HPDE6-E6E7 (cell line): ENCODE results near the gene VPS54.
"Not testable (repeated sequence)": the region's sequence is repeated elsewhere in the genome, so short reads cannot be mapped to it uniquely, and the experiment has no call there.

Source experiments
- DNase-seq: peaks from one replicate; pipeline ENCODE4 v3.0.0; 2011; ENCODE audit warnings: missing footprints; ENCODE audit errors: extremely low spot score

Gene VPS54

DNA sequence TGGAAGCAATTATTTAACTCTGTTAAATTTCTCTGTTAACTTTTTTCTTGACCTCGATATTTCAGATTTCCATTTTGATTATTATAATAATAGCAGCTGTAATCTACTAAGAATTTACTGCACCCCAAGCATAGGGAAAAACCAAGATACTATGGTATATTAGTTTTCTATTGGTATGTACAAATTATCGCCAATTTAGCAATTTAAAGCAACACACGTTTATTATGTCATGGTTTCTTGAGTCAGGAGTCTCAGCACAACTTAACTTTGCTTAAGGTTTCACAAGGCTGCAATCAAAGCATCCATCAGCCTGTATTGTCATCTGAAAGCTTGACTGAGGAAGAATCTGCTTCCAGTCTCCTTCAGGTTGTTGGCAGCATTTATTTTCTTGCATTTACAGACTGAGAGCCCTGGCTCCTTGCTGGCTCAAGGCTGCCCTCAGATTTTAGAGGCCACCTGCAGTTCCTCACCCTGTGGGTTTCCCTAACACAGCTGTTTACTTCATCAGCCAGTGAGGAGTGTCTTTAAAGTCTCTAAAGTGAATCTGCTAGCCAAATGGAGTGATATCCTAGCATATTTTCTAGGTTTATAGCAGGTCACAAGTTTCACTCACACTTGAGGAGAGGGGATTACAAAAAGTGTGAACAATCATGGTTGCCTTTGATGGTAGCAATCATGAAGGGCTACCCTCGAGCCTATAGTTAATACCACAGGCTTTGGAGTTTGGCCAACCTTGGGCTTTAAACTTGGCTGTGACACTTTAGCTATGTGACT lies 4.4 kb upstream of the VPS54 start:
- no peak for DNase-seq

DNA sequence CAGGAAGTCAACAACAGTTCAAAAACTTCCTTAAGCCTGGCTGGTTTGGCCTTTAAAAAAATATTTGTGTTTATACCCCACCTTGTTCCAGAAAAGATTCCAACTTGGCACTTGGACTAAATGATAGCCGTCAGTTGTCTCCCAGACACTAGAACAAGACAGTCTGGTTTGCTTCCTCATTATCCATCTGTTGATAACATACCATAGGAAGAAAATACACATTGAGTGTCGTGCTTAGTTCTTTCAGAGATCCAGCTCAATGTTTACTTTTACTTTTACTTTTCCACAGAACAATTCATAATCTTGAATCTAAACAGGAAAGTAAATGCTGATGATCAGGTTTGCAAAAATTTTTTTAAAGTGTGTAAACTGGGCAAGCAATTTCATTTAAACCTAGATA lies 2.4 kb upstream of the VPS54 start:
- no peak for DNase-seq

DNA sequence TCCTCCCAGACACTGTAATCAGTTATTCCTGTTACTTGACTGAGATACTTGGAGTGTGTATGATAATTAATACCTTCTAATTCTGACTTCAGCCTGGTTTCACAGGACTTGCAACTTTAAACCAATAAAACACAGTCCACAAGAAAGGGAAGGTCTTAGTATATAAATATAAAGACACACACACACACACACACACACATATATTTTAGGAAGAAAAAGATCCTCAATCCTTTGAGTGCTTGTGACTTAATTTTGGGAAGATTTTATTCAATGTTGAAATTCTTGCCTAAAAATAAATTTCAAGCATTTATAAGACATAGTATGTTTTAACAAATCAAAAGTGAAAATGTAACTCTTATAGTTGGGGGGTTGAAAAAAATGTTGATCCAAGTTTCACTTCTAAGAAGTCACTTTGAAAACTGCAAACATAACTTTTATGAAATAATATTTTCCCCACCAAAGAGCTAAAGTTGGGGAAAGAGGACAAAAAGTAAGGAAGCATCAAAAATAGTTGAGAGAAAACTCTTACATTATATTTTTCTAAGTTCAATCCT lies 824 bp upstream of the VPS54 start:
- DNase-seq = no peak

DNA sequence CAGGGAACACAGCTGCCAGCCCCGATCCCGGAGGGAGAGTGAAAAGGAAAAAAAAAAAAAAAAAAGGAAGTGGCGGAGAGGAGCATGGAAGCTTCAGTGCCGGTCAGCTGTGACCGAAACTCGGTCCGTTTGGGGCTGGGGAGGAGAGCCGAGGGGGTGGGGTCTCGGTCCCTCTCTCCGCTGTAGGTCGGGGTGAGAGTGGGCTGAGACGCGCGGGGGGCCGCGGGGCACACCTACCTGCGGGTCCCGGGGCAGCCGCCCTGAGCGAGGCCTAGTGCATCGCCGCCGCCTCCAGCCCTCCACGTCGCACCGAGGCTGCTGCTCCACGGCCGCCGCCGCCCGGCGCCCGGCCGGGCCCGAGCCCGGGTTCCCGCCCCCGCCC lies 536 bp downstream of the VPS54 start:
- DNase-seq = peak; percentile 12

DNA sequence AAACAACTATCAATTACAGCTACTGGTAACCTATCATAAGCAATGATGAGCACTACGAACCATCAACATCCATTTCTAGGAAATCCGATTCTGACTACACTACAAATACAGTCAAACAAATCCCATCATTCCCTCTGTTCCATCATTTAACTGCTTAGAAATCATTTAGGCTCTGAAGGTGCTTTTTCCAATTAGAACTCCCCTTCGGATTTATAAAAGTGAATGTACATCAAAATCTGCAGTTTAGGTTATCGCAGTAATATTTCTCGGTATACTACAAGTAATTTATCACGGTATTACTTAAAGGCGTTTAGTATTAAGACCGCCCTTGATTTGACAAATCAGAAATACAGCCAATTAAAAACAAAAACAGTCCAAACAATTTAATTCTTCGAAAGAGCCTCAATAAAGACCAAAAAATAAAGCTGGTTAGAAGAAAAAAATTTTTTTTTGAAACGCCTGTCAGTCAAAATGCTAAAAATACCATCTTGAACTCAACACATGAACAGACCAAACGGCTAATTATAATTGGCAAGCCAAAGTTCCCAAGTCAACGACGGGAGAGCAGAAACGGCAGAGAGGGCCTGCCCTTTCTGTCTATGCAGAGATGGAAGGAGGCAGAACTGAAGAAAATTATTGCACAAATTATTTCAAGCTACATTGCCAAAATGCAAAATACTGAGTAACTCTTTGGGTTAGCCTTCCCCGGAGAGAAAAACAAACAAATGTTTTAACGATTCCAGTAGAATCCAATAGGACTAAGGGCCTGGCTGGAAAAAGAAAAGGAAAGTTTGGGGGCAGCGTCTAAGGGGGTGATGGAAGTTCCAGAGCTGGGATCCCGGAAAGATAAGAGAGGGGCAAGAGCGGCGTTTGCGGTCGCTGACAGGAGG lies 1.2 kb downstream of the VPS54 start:
- no peak for DNase-seq

DNA sequence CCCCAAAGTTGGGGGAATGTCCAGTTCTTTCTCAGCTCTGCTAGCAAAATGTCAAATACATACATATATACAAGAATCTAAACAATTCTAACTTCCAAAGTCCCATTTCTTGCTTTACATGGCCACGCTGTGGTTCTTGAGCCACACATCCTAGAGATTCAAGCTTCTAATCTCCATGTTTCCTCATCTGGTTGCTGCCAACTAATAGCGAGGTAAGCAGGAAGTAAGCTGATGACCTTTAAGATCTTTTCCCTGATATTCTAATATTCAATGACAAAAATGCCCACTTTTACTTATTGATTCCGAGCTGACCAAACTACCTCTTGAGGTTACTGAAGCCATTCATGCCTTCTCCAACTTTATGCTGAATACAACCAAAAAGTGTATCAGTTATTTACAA lies 3.3 kb downstream of the VPS54 start:
- no peak for DNase-seq

DNA sequence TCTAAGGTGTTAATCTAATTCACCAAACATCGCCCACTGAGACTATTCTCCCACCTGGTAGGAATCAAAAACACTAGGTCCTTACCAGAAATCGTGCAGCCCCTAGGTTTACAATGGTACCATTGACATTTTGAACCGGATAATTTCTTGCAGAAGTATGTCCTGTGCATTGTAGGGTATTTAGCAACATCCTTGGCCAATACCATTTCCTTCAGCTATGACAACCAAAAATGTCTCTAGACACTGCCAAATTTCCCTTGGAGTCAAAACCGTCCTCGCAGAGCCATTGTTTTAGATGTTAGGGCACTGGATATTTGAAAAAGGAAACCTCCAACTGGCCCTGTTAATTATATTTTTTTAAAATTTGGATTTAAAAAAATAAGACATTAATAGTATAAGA lies 3.8 kb downstream of the VPS54 start:
- no peak for DNase-seq

DNA sequence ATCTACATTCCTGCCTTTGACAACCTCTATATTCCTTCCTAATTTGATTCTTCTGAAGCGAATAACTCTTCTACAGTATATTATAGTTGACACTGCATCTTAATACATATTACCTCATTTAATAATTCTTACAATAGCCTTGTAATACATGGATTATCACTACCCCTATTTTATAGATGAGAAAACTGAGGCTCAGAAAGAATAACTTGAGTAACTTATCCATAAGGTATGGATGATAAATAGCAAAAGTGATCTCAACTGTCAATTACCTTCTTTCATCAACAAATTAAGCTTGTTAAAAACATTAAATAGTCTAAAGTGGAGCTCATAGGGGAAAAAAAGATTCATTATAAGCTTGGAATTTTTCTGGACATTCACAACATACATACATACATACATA lies 4.6 kb downstream of the VPS54 start:
- no peak for DNase-seq

DNA sequence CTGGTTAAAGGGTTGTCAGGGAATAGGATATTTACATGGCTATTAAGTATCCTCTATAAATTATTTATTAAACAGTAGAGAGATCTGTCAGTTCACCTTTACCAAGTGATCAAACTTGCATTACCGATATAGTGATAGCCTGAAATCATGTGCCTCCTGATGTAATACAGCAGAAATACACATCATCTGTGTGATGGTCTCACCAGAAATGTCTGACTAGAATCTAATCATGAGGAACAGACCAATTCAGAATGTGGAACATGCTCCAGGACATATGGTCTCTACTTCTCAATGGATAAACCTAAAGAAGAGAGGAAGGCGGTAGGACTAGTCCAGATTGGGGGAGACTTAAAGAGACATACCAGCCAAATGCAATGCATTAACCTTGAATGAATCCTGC lies 6.2 kb downstream of the VPS54 start:
- DNase-seq = no peak

DNA sequence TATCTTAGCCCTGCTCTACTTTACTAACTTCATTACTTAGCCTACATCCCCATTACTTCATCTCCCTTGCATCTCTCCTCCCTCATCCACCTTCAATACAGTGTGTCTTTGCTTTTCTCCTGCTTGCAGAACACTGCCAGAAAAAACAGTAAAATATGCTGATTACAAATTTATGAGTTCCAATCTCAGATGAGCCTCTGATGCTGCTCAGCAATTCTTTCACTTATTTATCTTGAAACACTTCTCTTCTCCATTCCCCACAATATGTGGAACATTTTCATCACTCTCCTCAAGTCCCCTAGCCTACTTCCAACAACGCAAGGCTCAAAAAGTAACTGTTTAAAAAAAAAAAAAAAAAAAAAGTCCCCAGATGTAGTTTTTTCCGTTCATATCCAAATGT lies 7.1 kb downstream of the VPS54 start:
- no peak for DNase-seq

DNA sequence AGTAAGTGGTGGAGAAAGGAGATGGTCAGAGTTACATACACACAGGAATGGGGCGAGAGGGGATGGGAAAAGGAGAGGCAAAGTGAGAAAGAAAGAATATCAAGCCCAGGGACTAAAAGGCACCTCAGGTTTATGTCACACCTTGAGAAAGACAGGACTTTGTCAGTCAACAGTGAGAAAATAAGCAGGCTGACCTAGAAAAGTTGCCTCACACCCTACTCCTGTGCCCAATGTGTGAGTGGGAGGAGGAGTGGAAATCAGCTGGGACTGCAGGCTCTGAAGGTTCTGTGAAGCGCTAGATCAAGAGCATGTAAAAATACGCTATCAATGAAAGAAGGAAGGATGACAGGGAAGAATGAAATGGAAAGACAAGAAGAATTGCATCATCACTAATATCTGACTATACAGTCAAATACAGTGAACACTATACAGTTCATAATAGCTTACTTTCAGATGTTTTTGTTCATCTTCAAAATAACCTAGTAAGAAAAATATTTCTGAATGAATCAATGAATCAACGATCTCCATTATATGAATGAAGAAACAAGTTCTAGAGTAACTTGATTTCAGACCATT lies 10.7 kb downstream of the VPS54 start:
- DNase-seq = no peak

DNA sequence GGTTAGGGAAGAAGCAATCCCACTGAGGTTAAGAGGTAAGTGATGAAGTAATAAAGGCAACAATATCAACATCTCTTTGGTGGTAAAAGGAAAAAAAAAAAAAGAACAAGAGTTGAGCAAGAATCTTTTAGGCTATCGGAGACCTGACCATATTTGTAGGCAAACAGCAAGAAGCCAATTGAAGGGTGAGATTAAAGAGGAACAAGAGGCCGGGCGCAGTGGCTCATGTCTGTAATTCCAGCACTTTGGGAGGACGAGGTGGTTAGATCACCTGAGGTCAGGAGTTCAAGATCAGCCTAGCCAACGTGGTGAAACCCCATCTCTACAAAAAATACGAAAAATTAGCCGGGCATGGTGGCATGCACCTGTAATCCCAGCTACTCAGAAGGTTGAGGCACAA lies 11.3 kb downstream of the VPS54 start:
- no peak for DNase-seq

DNA sequence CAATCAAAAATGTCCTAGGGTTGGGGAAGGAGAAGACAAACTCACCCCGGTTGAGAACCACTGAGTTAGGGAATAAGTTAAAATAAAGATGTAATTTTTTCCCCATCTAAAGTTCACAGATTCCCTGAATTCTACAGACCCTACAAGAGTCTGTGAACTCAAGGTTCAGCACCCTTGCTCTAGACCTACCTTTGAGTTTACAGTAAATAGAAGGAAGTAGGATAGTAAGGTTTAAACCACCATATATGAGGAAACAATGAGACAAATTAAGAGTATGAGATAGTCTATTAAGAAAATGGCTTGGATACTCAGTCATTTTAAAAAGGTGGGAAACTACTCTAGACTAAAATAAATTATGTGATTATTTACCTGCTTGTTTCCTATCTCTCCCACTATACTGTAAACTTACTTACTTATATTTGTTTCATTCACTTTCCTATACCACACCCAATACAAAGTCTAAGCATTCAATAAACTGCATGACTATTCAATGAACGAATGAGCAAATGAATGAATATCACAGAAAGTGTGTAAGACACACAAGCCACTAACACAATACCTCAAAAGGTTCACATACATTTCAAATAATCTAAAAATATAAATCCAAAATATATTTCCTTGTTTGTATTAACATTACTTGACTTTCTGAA lies 13.4 kb downstream of the VPS54 start:
- DNase-seq = no peak

DNA sequence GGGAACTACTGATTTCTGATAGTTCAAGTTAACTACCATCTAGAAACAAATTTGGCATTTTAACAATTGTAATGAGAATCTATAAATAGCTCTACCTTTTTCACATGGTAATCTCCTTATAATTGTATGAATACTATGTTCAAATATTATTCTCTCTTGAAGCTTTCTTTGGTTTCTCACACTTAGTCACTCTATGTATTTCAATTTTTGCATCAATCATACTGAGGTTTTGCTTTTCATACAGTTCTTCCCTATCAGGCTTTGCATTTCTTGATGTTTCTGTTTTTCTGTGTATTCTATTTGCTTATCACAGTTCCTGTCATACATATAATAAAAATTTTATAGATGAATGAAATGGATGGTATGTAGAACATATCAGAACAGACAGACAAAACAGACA lies 16.0 kb downstream of the VPS54 start:
- DNase-seq = no peak

DNA sequence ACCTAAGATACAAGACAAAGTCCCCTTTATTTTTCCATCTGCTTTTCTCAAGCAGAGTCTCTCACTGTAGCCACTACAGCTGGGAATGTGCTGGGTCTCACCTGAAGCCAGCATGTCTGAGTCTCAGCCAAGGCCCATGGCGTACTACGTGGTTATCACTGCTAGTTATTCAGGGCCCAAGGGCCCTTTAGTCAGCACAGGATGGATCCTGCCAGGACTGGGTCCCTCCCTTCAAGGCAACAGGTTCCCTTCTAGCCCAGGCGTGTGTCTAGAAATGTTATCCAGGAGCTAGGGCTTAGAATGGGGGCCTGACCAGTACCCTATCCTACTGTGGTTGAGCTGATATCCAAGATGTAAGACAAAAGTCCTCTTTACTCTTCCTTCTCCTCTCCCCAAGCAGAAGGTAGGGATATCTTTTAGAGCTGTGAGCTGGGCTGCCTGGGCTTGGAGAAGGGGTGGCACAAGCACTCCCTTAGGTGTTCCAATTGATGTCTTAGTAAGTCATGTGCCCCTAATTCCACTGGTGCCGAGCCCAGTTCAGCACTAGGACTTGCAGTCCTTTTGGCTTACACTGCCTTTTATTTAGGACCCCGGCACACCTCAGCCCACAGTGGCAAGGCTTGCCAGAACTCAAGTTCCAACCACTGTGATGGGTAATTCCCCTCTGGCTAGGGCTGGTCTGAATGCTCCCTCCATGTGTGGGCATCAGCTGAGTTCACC lies 17.7 kb downstream of the VPS54 start:
- no peak for DNase-seq

DNA sequence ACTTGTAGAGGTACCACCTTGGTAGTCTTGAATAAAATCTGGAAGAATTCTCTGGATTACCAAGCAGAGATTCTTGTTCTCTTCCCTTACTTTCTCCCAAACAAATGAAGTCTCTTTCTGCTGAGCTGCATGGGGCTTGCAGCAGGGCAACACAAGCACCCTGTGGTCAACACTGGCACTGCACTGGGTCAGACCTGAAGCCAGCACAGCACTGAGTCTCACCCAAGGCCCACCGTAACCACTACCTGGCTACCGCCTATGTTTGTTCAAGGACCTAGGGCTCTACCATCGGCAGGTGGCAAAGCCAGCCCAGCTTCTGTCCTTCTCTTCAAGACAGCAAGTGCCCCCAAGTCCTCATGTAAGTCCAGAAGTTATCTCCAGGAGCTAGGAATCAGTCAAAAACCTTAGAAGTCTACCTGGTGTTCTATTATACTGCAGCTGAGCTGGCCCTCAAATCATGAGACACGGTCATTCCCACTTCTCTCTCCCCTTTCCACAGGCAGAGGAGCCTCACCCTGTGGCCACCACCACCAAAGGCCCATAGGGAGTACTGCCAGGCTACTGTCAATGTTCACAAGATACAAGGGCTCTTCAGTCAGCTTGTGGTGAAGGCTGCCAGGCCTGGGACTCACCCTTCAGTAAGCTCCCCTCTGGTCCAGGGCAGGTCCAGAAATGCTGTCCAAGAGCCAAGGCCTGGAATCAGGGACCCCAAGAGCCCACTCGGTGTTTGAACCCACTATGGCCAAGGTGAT lies 18.4 kb downstream of the VPS54 start:
- DNase-seq = no peak

DNA sequence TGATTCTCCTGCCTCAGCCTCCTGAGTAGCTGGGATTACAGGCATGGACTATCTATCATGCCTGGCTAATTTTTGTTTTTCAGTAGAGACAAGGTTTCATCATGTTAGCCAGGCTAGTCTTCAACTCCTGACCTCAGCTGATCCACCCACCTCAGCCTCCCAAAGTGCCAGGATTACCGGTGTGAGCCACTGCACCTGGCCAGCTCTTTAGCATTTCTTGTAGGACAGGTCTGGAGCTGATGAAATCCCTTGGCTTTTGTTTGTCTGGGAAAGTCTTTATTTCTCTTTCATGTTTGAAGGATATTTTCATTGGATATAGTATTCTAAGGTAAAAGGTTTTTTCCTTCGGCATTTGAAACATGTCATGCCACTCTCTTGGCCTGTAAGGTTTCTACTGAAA lies 20.2 kb downstream of the VPS54 start:
- no peak for DNase-seq

DNA sequence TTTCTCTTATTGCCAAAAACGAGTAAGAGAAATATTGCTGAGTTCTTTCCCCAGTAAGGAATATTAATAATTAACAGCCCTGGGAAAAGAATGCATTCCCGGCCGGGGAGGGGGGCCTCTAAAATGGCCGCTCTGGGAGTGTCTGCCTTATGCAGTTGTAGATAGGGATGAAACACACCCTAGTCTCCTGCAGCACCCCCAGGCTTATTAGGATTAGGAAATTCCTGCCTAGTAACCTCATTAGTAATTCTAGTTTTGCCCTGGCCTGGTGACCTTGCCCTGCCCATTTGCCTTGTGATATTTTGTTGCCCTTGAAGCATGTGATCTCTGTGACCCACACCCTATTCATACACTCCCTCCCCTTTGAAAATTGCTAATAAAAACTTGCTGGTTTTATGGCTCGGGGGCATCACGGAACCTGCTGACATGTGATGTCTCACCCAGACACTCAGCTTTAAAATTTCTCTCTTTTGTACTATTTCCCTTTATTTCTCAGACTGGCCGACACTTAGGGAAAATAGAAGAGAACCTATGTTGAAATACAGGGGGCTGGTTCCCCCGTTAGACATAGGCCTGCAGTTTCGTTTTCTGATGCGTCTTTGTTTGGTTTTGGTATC lies 22.5 kb downstream of the VPS54 start:
- DNase-seq = not testable (repeated sequence)

DNA sequence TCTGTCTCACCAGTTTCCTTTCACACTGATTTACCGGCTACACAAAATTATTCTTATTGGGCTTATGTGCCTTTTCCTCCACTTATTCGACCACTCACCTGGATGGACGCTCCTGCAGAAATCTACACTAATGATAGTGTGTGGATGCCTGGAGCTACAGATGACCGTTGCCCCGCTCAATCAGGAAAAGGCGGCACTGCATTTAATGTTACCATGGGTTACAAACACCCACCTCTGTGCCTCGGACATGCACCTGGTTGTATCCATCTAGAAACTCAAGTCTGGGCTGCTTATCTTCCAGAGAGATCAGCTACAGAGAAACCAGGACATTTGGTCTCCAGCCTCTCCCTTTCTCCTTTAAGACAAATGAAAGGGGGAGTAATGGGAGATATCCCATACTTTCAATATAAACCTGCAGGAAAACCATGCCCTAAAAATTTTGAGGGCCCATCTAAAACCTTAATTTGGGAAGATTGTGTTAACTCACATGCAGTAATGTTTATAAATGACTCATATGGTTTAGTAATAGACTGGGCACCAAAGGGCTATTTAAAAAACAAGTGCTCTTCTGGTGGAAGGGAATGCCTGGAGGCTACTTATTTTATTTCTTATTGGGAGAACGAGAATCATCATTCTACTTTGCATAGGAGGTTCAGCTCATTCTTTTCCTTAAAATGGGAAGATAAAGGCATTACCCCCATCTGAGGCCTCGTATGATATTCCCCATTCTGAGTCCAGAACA lies 24.7 kb downstream of the VPS54 start:
- DNase-seq = not testable (repeated sequence)
